ENCODE data around the gene SRPK1.

GRCh38 chr6:35808688-35809087 lies 112.2 kb downstream of the SRPK1 start:
- TF ChIP-seq CTCF (conservative IDR thresholded peaks at IDR 0.05; ENCODE audit: low read length) = no peak
- no peak for TF ChIP-seq EZH2phosphoT487 (IDR thresholded peaks at IDR 0.05; ENCODE audit: borderline replicate concordance, low read depth, low read length)

All from OCI-LY7 (cell line).